H1 (cell line): ENCODE measurements around the gene TRIM28. TPM values are rescaled to one million over a fixed set of nuclear protein-coding genes. Genes with fewer than 3 reads are reported as not detected.

Experiments
- CTCF ChIA-PET: fragments of 300-600 bp; sonication (Branson Sonifier 250); formaldehyde crosslinking; loops from one replicate; lab custom pipeline; 2021; ENCODE audit not compliant: partially characterized antibody; lab: Charles Lee
- POLR2A ChIA-PET: fragments of 300-600 bp; sonication (Branson Sonifier 250); formaldehyde crosslinking; loops from one replicate; lab custom pipeline; 2021; ENCODE audit warnings: inconsistent platforms; ENCODE audit not compliant: partially characterized antibody; lab: Charles Lee
- DNase-seq, 2 experiments: peaks; one replicate each; pipeline versions ENCODE4 v3.0.0 to v3.0.0-alpha.2; 2010 to 2022; ENCODE audit warnings: low spot score in 2 of 2, low read depth in 1 of 2, mixed read lengths in 1 of 2
- FAIRE-seq: peaks from 2 replicates; lab custom pipeline; 2011; peaks lifted over from hg19 to GRCh38; lab: Jason Lieb, UNC
- H2AFZ ChIP-seq: 2 replicates; pipeline ENCODE4 v1.8.1; 2012; ENCODE audit warnings: low read length, inconsistent platforms
- H2AK5ac ChIP-seq: 2 replicates; pipeline ENCODE4 v1.6.1; 2013; ENCODE audit warnings: low read depth, low read length
- H2BK120ac ChIP-seq: replicated peaks from 2 replicates; pipeline ENCODE3; 2013; ENCODE audit warnings: low read depth, low read length, inconsistent platforms
- H2BK12ac ChIP-seq: 2 replicates; pipeline ENCODE4 v1.6.1; 2013; ENCODE audit warnings: low read depth, low read length
- H2BK15ac ChIP-seq: 2 replicates; pipeline ENCODE4 v1.6.1; 2013; ENCODE audit warnings: low read length
- H2BK20ac ChIP-seq: 2 replicates; pipeline ENCODE4 v1.6.1; 2013; ENCODE audit warnings: low read length
- H2BK5ac ChIP-seq: 2 replicates; pipeline ENCODE4 v1.6.1; 2013; ENCODE audit warnings: low read depth, low read length
- H3K14ac ChIP-seq: 2 replicates; pipeline ENCODE4 v1.6.1; 2013; ENCODE audit warnings: inconsistent platforms; ENCODE audit not compliant: insufficient read length
- H3K18ac ChIP-seq: 2 replicates; pipeline ENCODE4 v1.6.1; 2013; ENCODE audit warnings: low read length; ENCODE audit errors: extremely low read depth
- H3K23ac ChIP-seq: 2 replicates; pipeline ENCODE4 v1.6.1; 2013; ENCODE audit warnings: inconsistent platforms; ENCODE audit not compliant: insufficient read length
- H3K23me2 ChIP-seq: 2 replicates; pipeline ENCODE4 v1.6.1; 2013; ENCODE audit warnings: low read depth, low read length
- H3K27ac ChIP-seq: 2 replicates; pipeline ENCODE4 v1.6.1; 2011; ENCODE audit warnings: low read depth, low read length, inconsistent platforms
- H3K27me3 ChIP-seq, 4 experiments: replicated peaks in 1 of 4; 1 replicate in 1 of 4; 2 replicates in 3 of 4; pipeline versions ENCODE4 v1.6.1 to v1.8.1; 2011 to 2013; ENCODE audit warnings: low read length in 3 of 4, mild to moderate bottlenecking in 3 of 4, inconsistent platforms in 2 of 4, mixed read lengths in 2 of 4, moderate library complexity in 1 of 4; ENCODE audit not compliant: control insufficient read depth in 3 of 4, insufficient read depth in 3 of 4; ENCODE audit errors: extremely low read depth in 1 of 4
- H3K36me3 ChIP-seq, 4 experiments: 2 replicates each; pipeline versions ENCODE4 v1.6.1 to v1.8.1; 2011 to 2013; ENCODE audit warnings: mild to moderate bottlenecking in 4 of 4, low read length in 3 of 4, moderate library complexity in 2 of 4, control low read depth in 1 of 4, inconsistent platforms in 1 of 4; ENCODE audit not compliant: insufficient read depth in 4 of 4, control insufficient read depth in 2 of 4
- H3K4ac ChIP-seq: replicated peaks from 2 replicates; pipeline ENCODE3; 2013; ENCODE audit warnings: low read length, low read depth, mixed read lengths, inconsistent platforms; ENCODE audit not compliant: insufficient read length
- H3K4me1 ChIP-seq, 4 experiments: replicated peaks in 1 of 4; 1 replicate in 1 of 4; 2 replicates in 3 of 4; pipeline versions ENCODE4 v1.6.1 to v1.8.1; 2011 to 2013; ENCODE audit warnings: low read length in 3 of 4, inconsistent platforms in 2 of 4, mixed read lengths in 1 of 4; ENCODE audit not compliant: insufficient read depth in 4 of 4, control insufficient read depth in 3 of 4
- H3K4me2 ChIP-seq, 2 experiments: 2 replicates each; pipeline versions ENCODE4 v1.6.1 to v1.8.1; 2011 to 2013; ENCODE audit warnings: low read depth in 2 of 2, low read length in 2 of 2, control low read depth in 1 of 2, inconsistent platforms in 1 of 2, mild to moderate bottlenecking in 1 of 2; ENCODE audit not compliant: insufficient read depth in 1 of 2
- H3K4me3 ChIP-seq, 4 experiments: fragments of 200-600, 300-600 bp in 1 of 4; sonication (generic), shearing (Covaris generic), sonication (Bioruptor Twin) in 1 of 4; 2 replicates each; pipeline versions ENCODE4 v1.5.1 to v1.8.1; 2011 to 2016; ENCODE audit warnings: low read length in 4 of 4, low read depth in 3 of 4, control low read depth in 2 of 4, inconsistent platforms in 2 of 4, mild to moderate bottlenecking in 2 of 4, mixed read lengths in 1 of 4, moderate library complexity in 1 of 4; ENCODE audit not compliant: insufficient read depth in 2 of 4; ENCODE audit errors: extremely low read depth in 1 of 4
- H3K56ac ChIP-seq: replicated peaks from 2 replicates; pipeline ENCODE3; 2013; ENCODE audit warnings: low read depth, mild to moderate bottlenecking, mixed read lengths, low read length, inconsistent platforms; ENCODE audit not compliant: insufficient read length
- H3K79me1 ChIP-seq: 2 replicates; pipeline ENCODE4 v1.6.1; 2013; ENCODE audit warnings: low read depth, low read length, control low read depth
- H3K79me2 ChIP-seq, 2 experiments: 2 replicates each; pipeline versions ENCODE4 v1.6.1 to v1.8.1; 2012 to 2013; ENCODE audit warnings: low read length in 2 of 2, mild to moderate bottlenecking in 2 of 2, inconsistent platforms in 1 of 2; ENCODE audit not compliant: insufficient read depth in 2 of 2, control insufficient read depth in 1 of 2
- H3K9ac ChIP-seq, 4 experiments: replicated peaks in 1 of 4; 1 replicate in 1 of 4; 2 replicates in 3 of 4; pipeline versions ENCODE4 v1.6.1 to v1.8.1; 2011 to 2013; ENCODE audit warnings: low read depth in 3 of 4, low read length in 3 of 4, control low read depth in 2 of 4, mild to moderate bottlenecking in 2 of 4, moderate library complexity in 2 of 4, inconsistent platforms in 1 of 4; ENCODE audit errors: extremely low read depth in 1 of 4
- H3K9me3 ChIP-seq, 2 experiments: 2 replicates each; pipeline versions ENCODE4 v1.6.1 to v1.8.1; 2012 to 2013; ENCODE audit warnings: mild to moderate bottlenecking in 2 of 2, moderate library complexity in 2 of 2, control low read depth in 1 of 2, inconsistent platforms in 1 of 2, low read depth in 1 of 2, low read length in 1 of 2, mixed read lengths in 1 of 2; ENCODE audit not compliant: insufficient read depth in 2 of 2
- H4K20me1 ChIP-seq, 2 experiments: replicated peaks in 1 of 2; 2 replicates each; pipeline versions ENCODE3 to v1.8.1; 2011 to 2013; ENCODE audit warnings: inconsistent platforms in 2 of 2, low read length in 2 of 2, mild to moderate bottlenecking in 1 of 2; ENCODE audit not compliant: insufficient read depth in 2 of 2, control insufficient read depth in 1 of 2
- H4K5ac ChIP-seq: 2 replicates; pipeline ENCODE4 v1.6.1; 2013; ENCODE audit warnings: low read length, low read depth, mixed read lengths, inconsistent platforms; ENCODE audit not compliant: insufficient read length
- H4K8ac ChIP-seq: 2 replicates; pipeline ENCODE4 v1.8.0; 2013; ENCODE audit warnings: mild to moderate bottlenecking, moderate library complexity, low read length, inconsistent platforms; ENCODE audit not compliant: insufficient read depth; ENCODE audit errors: extremely low read depth
- H4K91ac ChIP-seq: replicated peaks from 2 replicates; pipeline ENCODE3; 2013; ENCODE audit warnings: low read length, mixed read lengths, inconsistent platforms; ENCODE audit not compliant: insufficient read length
- BRCA1 ChIP-seq: IDR thresholded peaks from 2 replicates; pipeline ENCODE4 v1.6.1; 2012; ENCODE audit warnings: low read depth, low read length, improper control_type of control experiment
- GTF2F1 ChIP-seq: IDR thresholded peaks from 2 replicates; pipeline ENCODE4 v1.6.1; 2012; ENCODE audit warnings: low read depth, low read length, improper control_type of control experiment, borderline replicate concordance
- HDAC6 ChIP-seq: IDR thresholded peaks from one replicate; pipeline ENCODE4 v1.7.1; 2012; ENCODE audit warnings: low read depth, mild to moderate bottlenecking, inconsistent platforms, low read length, moderate library complexity
- JUN ChIP-seq: IDR thresholded peaks from 2 replicates; pipeline ENCODE4 v1.6.1; 2011; ENCODE audit warnings: low read depth, mild to moderate bottlenecking, improper control_type of control experiment, low read length
- MAX ChIP-seq: IDR thresholded peaks from 2 replicates; pipeline ENCODE4 v1.6.1; 2012; ENCODE audit warnings: inconsistent platforms
- NANOG ChIP-seq: IDR thresholded peaks from 2 replicates; pipeline ENCODE4 v1.6.1; 2011; ENCODE audit warnings: low read length, low read depth, mild to moderate bottlenecking, inconsistent platforms; ENCODE audit not compliant: insufficient read depth, poor library complexity, severe bottlenecking
- POLR2AphosphoS5 ChIP-seq: IDR thresholded peaks from 2 replicates; pipeline ENCODE4 v1.6.1; 2011; ENCODE audit warnings: low read depth, low read length
- RFX5 ChIP-seq: IDR thresholded peaks from 2 replicates; pipeline ENCODE4 v1.6.1; 2011; ENCODE audit warnings: low read depth, low read length, improper control_type of control experiment, borderline replicate concordance
- RNF2 ChIP-seq: fragments of 200-900, 300-1000 bp; sonication (generic); IDR thresholded peaks from 2 replicates; pipeline ENCODE4 v1.7.1; 2016; ENCODE audit warnings: borderline replicate concordance, low read depth, mild to moderate bottlenecking, antibody characterized with exemption, low read length; ENCODE audit not compliant: poor library complexity, severe bottlenecking; ENCODE audit errors: missing control alignments
- SP4 ChIP-seq: IDR thresholded peaks from 2 replicates; pipeline ENCODE4 v1.6.1; 2012; ENCODE audit warnings: low read length, inconsistent platforms
- SUZ12 ChIP-seq: fragments of 200-600 bp; sonication (generic); IDR thresholded peaks from 2 replicates; pipeline ENCODE4 v1.6.1; 2012; ENCODE audit warnings: mild to moderate bottlenecking, inconsistent platforms, low read length, moderate library complexity, mixed read lengths
- TAF1 ChIP-seq: IDR thresholded peaks from 2 replicates; pipeline ENCODE4 v1.6.1; 2011; ENCODE audit warnings: mild to moderate bottlenecking, low read depth, low read length
- TEAD4 ChIP-seq: IDR thresholded peaks from 2 replicates; pipeline ENCODE4 v1.6.1; 2012; ENCODE audit warnings: low read depth, low read length, inconsistent platforms, mixed read lengths
- WGBS, 2 experiments: shearing (Covaris generic) in 1 of 2; methylation state at CpG; one replicate each; pipeline versions ENCODE4 v1.1.6 to v1.1.7; 2013 to 2015; ENCODE audit warnings: low lambda C conversion rate in 2 of 2, mixed read lengths in 2 of 2, inconsistent platforms in 1 of 2, low coverage in 1 of 2, missing lambda C conversion rate in 1 of 2; ENCODE audit not compliant: insufficient replicate concordance in 2 of 2, insufficient coverage in 1 of 2, insufficient read length in 1 of 2; ENCODE audit errors: extremely low coverage in 1 of 2, missing lambda C conversion rate in 1 of 2; 5-methylcytosine and 5-hydroxymethylcytosine counted together
- polyA plus RNA-seq, 7 experiments: library from polyadenylated mRNA; depleted of rRNA in 3 of 7; stranded (reverse) in 5 of 7; unstranded in 2 of 7; fragments of >200 nt in 5 of 7; fragments of 200-250 nt in 2 of 7; gene quantifications; 1 replicate in 5 of 7; 2 replicates in 1 of 7; 4 replicates in 1 of 7; pipeline versions ENCODE4 v1.2.1 to v1.2.3, GENCODE V29; 2011 to 2013; ENCODE audit warnings: missing spikeins in 2 of 7, mixed read lengths in 2 of 7
- total RNA-seq: library from RNA; stranded (reverse); fragmentation: NEBNext Ultra II Directional; extraction: Animal tissue kit (Norgen Biotek cat#: 25700); gene quantifications from 2 replicates; pipeline ENCODE4 v1.2.1, GENCODE V29; 2021

The TRIM28 gene
- total and polyA plus RNA-seq, 2 of the 8 experiments (the other 6 are each of a cell fraction or from before 2014, with no cell fraction given): 1,433 to 1,442 TPM

GRCh38 chr19:58519087-58519354 is 24.8 kb upstream of the TRIM28 start:
- Histone ChIP-seq H4K20me1 (peaks cover 2 to 9% of the 10 kb centered on the region in 2 experiments), H4K91ac (peak overlapping the region; percentile 80), H3K27me3 (no peaks in the 10 kb centered on the region; a peak in 1 of 7 replicates), H3K18ac (peak overlapping the region; percentile 93), H3K4me2 (peak overlapping the region; percentile 67 to 85), H2AFZ (peak overlapping the region; percentile 18; the same call in 1 of the 2 replicates), H3K27ac (peak overlapping the region; percentile 91), H2BK15ac (no peak overlapping the region), H3K79me1 (peaks cover 5% of the 10 kb centered on the region), H3K9ac (peak overlapping the region; percentile 79 to 90 (median 87)), H3K79me2 (peaks cover 0 to 17% of the 10 kb centered on the region in 2 experiments; a peak in 1 of 4 replicates), H2BK5ac (peak overlapping the region; percentile 89), H2BK12ac (0 out of 2 replicates have a peak overlapping the region, but pooled peaks have one; percentile 68), H3K36me3 (peaks cover 0 to 9% (median 2%) of the 10 kb centered on the region in 4 experiments; a peak in 2 of 8 replicates), H2BK20ac (no peak overlapping the region), H4K5ac (no peak overlapping the region), H3K4me3 (peak overlapping the region; percentile 54 to 87 (median 70)), H2AK5ac (no peak overlapping the region), H3K23ac (no peak overlapping the region), H4K8ac (peak overlapping the region; percentile 96), H3K56ac (peak overlapping the region; percentile 51), H3K4ac (no peak overlapping the region), H3K9me3 (no peaks in the 10 kb centered on the region), H2BK120ac (no peak overlapping the region), H3K14ac (no peak overlapping the region), H3K4me1 (peaks cover 0 to 33% (median 19%) of the 10 kb centered on the region in 4 experiments; a peak in 6 of 7 replicates), H3K23me2 (peaks cover 11% of the 10 kb centered on the region)
- ChIA-PET POLR2A (interaction anchor here (0.9 to 21.3 kb wide), 21 partner anchors 9 to 163 kb away, joined by 3 to 650 read pairs (median 6); partner anchors contain the start of genes CHMP2A, RPS5, TRIM28 and UBE2M), CTCF (interaction anchor here (0.6 to 5.2 kb wide), 31 partner anchors 9 to 1424 kb away, joined by 3 to 35 read pairs (median 5); partner anchors contain the start of genes CHMP2A, TRIM28, UBE2M and ZNF324)
- peak in 1 of 2 experiments; percentile 82 for DNase-seq
- no peak for FAIRE-seq
- WGBS, 2 experiments: 0% methylated on average over 14 of the region's 14 CpGs; no CpG with 5 or more reads in 1 of the 2 experiments
- TF ChIP-seq RNF2: no peak
- no peak for TF ChIP-seq RFX5
- TF ChIP-seq TAF1: peak; percentile 55; the same call in 1 of the 2 replicates
- no peak for TF ChIP-seq SP4
- no peak; the same call in 1 of the 2 replicates for TF ChIP-seq MAX
- no peak for TF ChIP-seq POLR2AphosphoS5
- no peak for TF ChIP-seq BRCA1
- TF ChIP-seq JUN: no peak
- no peak for TF ChIP-seq NANOG
- TF ChIP-seq TEAD4: no peak
- TF ChIP-seq SUZ12: no peak
- TF ChIP-seq GTF2F1: no peak
- TF ChIP-seq HDAC6: no peak
